K562 (cell line): Measurements from ENCODE around the gene SERPINA3. TPM values are rescaled to one million over a fixed set of nuclear protein-coding genes. Genes with fewer than 3 reads are reported as not detected.

Experiments
- ATAC-seq: fragments of 200-7000 bp; cut with Tn5 transposase; 3 replicates; pipeline ENCODE4 v1.9.1; 2020; ENCODE audit warnings: moderate library complexity
- BruUV-seq: library from RNA; stranded (reverse); fragments of 400-500 nt; replicated peaks from 2 replicates; lab custom pipeline; 2021; lab: Mats Ljungman, UMichigan
- CTCF ChIA-PET: fragments of 300-600 bp; formaldehyde crosslinking; extraction: SDS; loops from one replicate; lab custom pipeline; 2021; ENCODE audit warnings: low intra/inter-chr PET ratio; lab: Yijun Ruan, JAX
- POLR2A ChIA-PET: fragments of 300-600, 350-650 bp; sonication (Branson Sonifier 250); formaldehyde crosslinking; extraction: SDS; loops from one replicate; lab custom pipeline; 2021; ENCODE audit warnings: antibody characterized with exemption, inconsistent platforms; lab: Yijun Ruan, JAX
- DNase-seq, 4 experiments: peaks; one replicate each; pipeline versions ENCODE4 v3.0.0 to v3.0.0-alpha.2; 2011 to 2018; ENCODE audit warnings: low spot score in 3 of 4, mixed read lengths in 3 of 4; ENCODE audit errors: extremely low read depth in 1 of 4
- FAIRE-seq: peaks from 2 replicates; lab custom pipeline; 2011; peaks lifted over from hg19 to GRCh38; lab: Jason Lieb, UNC
- H2AFZ ChIP-seq: 2 replicates; pipeline ENCODE4 v1.6.0; 2011; ENCODE audit warnings: low read depth, low read length, control low read depth, inconsistent platforms
- H3K27ac ChIP-seq: fragments of 200-600 bp; 3 replicates; pipeline ENCODE4 v1.8.0; 2011; ENCODE audit warnings: low read depth, mild to moderate bottlenecking, control low read depth, inconsistent platforms, low read length, moderate library complexity, mixed read lengths; ENCODE audit errors: extremely low read depth
- H3K27me3 ChIP-seq, 2 experiments: fragments of 300-600 bp in 1 of 2; 2 replicates in 1 of 2; 3 replicates in 1 of 2; pipeline versions ENCODE4 v1.6.0 to v1.8.0; 2011; ENCODE audit warnings: inconsistent platforms in 2 of 2, low read length in 2 of 2, mild to moderate bottlenecking in 1 of 2, mixed read lengths in 1 of 2, moderate library complexity in 1 of 2; ENCODE audit not compliant: control insufficient read depth in 2 of 2, insufficient read depth in 2 of 2
- H3K36me3 ChIP-seq: fragments of 300-600 bp; 3 replicates; pipeline ENCODE4 v1.8.0; 2011; ENCODE audit warnings: mild to moderate bottlenecking, low read length, inconsistent platforms; ENCODE audit not compliant: control insufficient read depth, insufficient read depth
- H3K4me1 ChIP-seq, 2 experiments: fragments of 200-600 bp in 1 of 2; replicated peaks in 1 of 2; 2 replicates in 1 of 2; 3 replicates in 1 of 2; pipeline versions ENCODE4 v1.5.1 to v1.8.0; 2011; ENCODE audit warnings: inconsistent platforms in 2 of 2, low read length in 2 of 2, mild to moderate bottlenecking in 1 of 2, mixed read lengths in 1 of 2, moderate library complexity in 1 of 2; ENCODE audit not compliant: control insufficient read depth in 2 of 2, insufficient read depth in 2 of 2
- H3K4me2 ChIP-seq: 2 replicates; pipeline ENCODE4 v1.6.1; 2011; ENCODE audit warnings: low read length, control low read depth, inconsistent platforms, mixed read lengths; ENCODE audit not compliant: insufficient read depth
- H3K4me3 ChIP-seq: fragments of 200-600 bp; sonication (generic), shearing (Covaris generic); 2 replicates; pipeline ENCODE4 v1.5.1; 2016; ENCODE audit warnings: control low read depth, inconsistent platforms
- H3K79me2 ChIP-seq: fragments of 200-600 bp; 3 replicates; pipeline ENCODE4 v1.8.0; 2011; ENCODE audit warnings: low read length, inconsistent platforms; ENCODE audit not compliant: control insufficient read depth, insufficient read depth
- H3K9ac ChIP-seq, 2 experiments: 2 replicates each; pipeline versions ENCODE4 v1.6.0 to v1.6.1; 2011; ENCODE audit warnings: low read depth in 2 of 2, low read length in 2 of 2, control low read depth in 1 of 2, inconsistent platforms in 1 of 2, mild to moderate bottlenecking in 1 of 2, mixed read lengths in 1 of 2; ENCODE audit not compliant: insufficient read depth in 1 of 2
- H3K9me1 ChIP-seq: one replicate; pipeline ENCODE4 v1.6.0; 2011; ENCODE audit warnings: inconsistent platforms, mild to moderate bottlenecking, low read length, moderate library complexity; ENCODE audit not compliant: control insufficient read depth, insufficient read depth
- H3K9me3 ChIP-seq: replicated peaks from 2 replicates; pipeline ENCODE4 v1.5.1; 2011; ENCODE audit warnings: low read depth, low read length, inconsistent platforms; ENCODE audit not compliant: control insufficient read depth, insufficient read depth
- H4K20me1 ChIP-seq: replicated peaks from 2 replicates; pipeline ENCODE4 v1.6.1; 2011; ENCODE audit warnings: low read length, inconsistent platforms, mixed read lengths; ENCODE audit not compliant: control insufficient read depth, insufficient read depth
- ARID3A ChIP-seq: IDR thresholded peaks from 2 replicates; pipeline ENCODE4 v1.6.1; 2012; ENCODE audit warnings: low read depth, low read length, improper control_type of control experiment, borderline replicate concordance
- RFX1 ChIP-seq: fragments of 450-650 bp; IDR thresholded peaks from 2 replicates; pipeline ENCODE4 v1.6.1; 2016; ENCODE audit warnings: mild to moderate bottlenecking, moderate library complexity
- SRSF1 ChIP-seq: fragments of 200-400 bp; formaldehyde crosslinking; IDR thresholded peaks from 2 replicates; pipeline ENCODE4 v1.6.1; 2017; ENCODE audit warnings: mild to moderate bottlenecking, low read depth, low read length, moderate library complexity
- ZBTB8A ChIP-seq: fragments of 450-650 bp; IDR thresholded peaks from 2 replicates; pipeline ENCODE4 v1.6.1; 2018; ENCODE audit warnings: mild to moderate bottlenecking, moderate library complexity; ENCODE audit not compliant: partially characterized antibody
- ZNF644 ChIP-seq: fragments of 200-800 bp; sonication (Bioruptor generic); IDR thresholded peaks from 2 replicates; pipeline ENCODE4 v1.6.1; 2016; ENCODE audit warnings: low read depth, missing genetic modification characterization, missing compliant biosample characterization
- WGBS: fragments of 100-300 bp; shearing (Covaris generic); methylation state at CpG from one replicate; pipeline ENCODE4 v1.1.6; 2016; ENCODE audit warnings: low coverage, mixed read lengths; ENCODE audit not compliant: insufficient coverage; ENCODE audit errors: missing lambda C conversion rate; 5-methylcytosine and 5-hydroxymethylcytosine counted together
- in situ Hi-C: fragments of 300-500 bp; cut with MboI; formaldehyde crosslinking; loops from 4 replicates; pipeline ENCODE4 v1.15.0; 2018; ENCODE audit warnings: inconsistent platforms, mixed read lengths
- intact Hi-C: fragments of 100-400 bp; cut with micrococcal nuclease; formaldehyde crosslinking; loops from 2 replicates; pipeline ENCODE4 v1.14.2; 2022
- polyA plus RNA-seq, 8 experiments: library from polyadenylated mRNA; depleted of rRNA in 4 of 8; stranded (reverse) in 5 of 8; unstranded in 3 of 8; fragments of >200 nt; fragmentation: Nextera tagmentation in 2 of 8; fragmentation: Illumina TruSeq in 1 of 8; extraction: Ambion mirVana in 2 of 8; extraction: Trizol in 1 of 8; gene quantifications; 2 replicates each; pipeline versions ENCODE4 v1.2.1 to v1.2.3, GENCODE V29; 2011 to 2014; ENCODE audit warnings: inconsistent platforms in 1 of 8, missing spikeins in 1 of 8
- total RNA-seq, 7 experiments: library from RNA; depleted of rRNA in 6 of 7; stranded (reverse); fragments of >200 nt in 6 of 7; fragmentation: Illumina TruSeq in 2 of 7; extraction: Trizol in 2 of 7; gene quantifications; 2 replicates each; pipeline versions ENCODE4 v1.2.1 to v1.2.3, GENCODE V29; 2011 to 2021; ENCODE audit warnings: low replicate concordance in 1 of 7

Gene SERPINA3
- total and polyA plus RNA-seq, 9 of the 15 experiments (the other 6 are each of a cell fraction or from before 2014, with no cell fraction given): 2.3 TPM; not detected in 8

- TF ChIP-seq ZBTB8A (no peak), SRSF1 (no peak), ZNF644 (tag) (no peak)
- TF ChIP-seq, all 486 proteins: peak for 0
Observed at GRCh38 chr14:94571395-94571794, 40.8 kb upstream of the SERPINA3 start (continued).

- Histone ChIP-seq H3K27me3 (no peaks in the 10 kb centered on the region), H3K4me3 (no peak overlapping the region), H2AFZ (no peak overlapping the region), H3K27ac (no peak overlapping the region), H3K79me2 (no peaks in the 10 kb centered on the region), H3K4me2 (no peak overlapping the region), H3K9me3 (no peaks in the 10 kb centered on the region), H4K20me1 (no peaks in the 10 kb centered on the region), H3K36me3 (no peaks in the 10 kb centered on the region), H3K9me1 (no peaks in the 10 kb centered on the region), H3K4me1 (no peaks in the 10 kb centered on the region), H3K9ac (no peak overlapping the region)
- TF ChIP-seq ARID3A: no peak
- TF ChIP-seq RFX1: peak; percentile 62
- intact Hi-C loops (no loop called here), in situ Hi-C loops (no loop called here)
- BruUV-seq: no TSS peak
- ChIA-PET POLR2A (no interaction called here), CTCF (no interaction called here)
- no peak for DNase-seq
- no peak for ATAC-seq
- WGBS: 8% methylated on average over 5 of the region's 6 CpGs
- no peak for FAIRE-seq
Observed at GRCh38 chr14:94571950-94572349, 40.2 kb upstream of the SERPINA3 start.
